Endodermal cell (in vitro differentiated cells): ENCODE data around the gene TPK1. TPM values are rescaled to one million over a fixed set of nuclear protein-coding genes. Genes with fewer than 3 reads are reported as not detected.

Experiments
- DNase-seq: peaks from one replicate; pipeline ENCODE4 v3.0.0-alpha.2; 2017
- H3K27ac ChIP-seq: 2 replicates; pipeline ENCODE4 v1.5.1; 2013; ENCODE audit warnings: mild to moderate bottlenecking, low read depth, low read length, moderate library complexity
- H3K27me3 ChIP-seq: 2 replicates; pipeline ENCODE4 v1.6.1; 2013; ENCODE audit warnings: mild to moderate bottlenecking, low read length, moderate library complexity; ENCODE audit not compliant: insufficient read depth, control insufficient read depth, poor library complexity, severe bottlenecking
- H3K36me3 ChIP-seq: 2 replicates; pipeline ENCODE4 v1.7.0; 2013; ENCODE audit warnings: mild to moderate bottlenecking, low read length, moderate library complexity; ENCODE audit not compliant: control insufficient read depth, insufficient read depth
- H3K4me1 ChIP-seq: one replicate; pipeline ENCODE4 v1.7.0; 2013; ENCODE audit warnings: low read length; ENCODE audit not compliant: control insufficient read depth, insufficient read depth
- H3K4me3 ChIP-seq: 2 replicates; pipeline ENCODE4 v1.5.1; 2013; ENCODE audit warnings: mild to moderate bottlenecking, low read length, moderate library complexity
- H3K9ac ChIP-seq: 2 replicates; pipeline ENCODE4 v1.6.1; 2013; ENCODE audit warnings: mild to moderate bottlenecking, low read length, moderate library complexity; ENCODE audit not compliant: poor library complexity, severe bottlenecking; ENCODE audit errors: extremely low read depth
- H3K9me3 ChIP-seq: 2 replicates; pipeline ENCODE4 v1.6.1; 2013; ENCODE audit warnings: mild to moderate bottlenecking, low read length, moderate library complexity; ENCODE audit not compliant: control insufficient read depth
- H3K27ac Mint-ChIP-seq: 2 replicates; pipeline ENCODE4 v1.8.0; 2020; ENCODE audit warnings: mixed read lengths
- H3K27me3 Mint-ChIP-seq: 2 replicates; pipeline ENCODE4 v1.8.0; 2021; ENCODE audit warnings: mild to moderate bottlenecking, mixed read lengths; ENCODE audit not compliant: insufficient read depth
- H3K36me3 Mint-ChIP-seq: 2 replicates; pipeline ENCODE4 v1.8.0; 2020; ENCODE audit warnings: low read depth, mixed read lengths
- H3K4me1 Mint-ChIP-seq: 2 replicates; pipeline ENCODE4 v1.8.0; 2020; ENCODE audit warnings: mixed read lengths
- H3K4me3 Mint-ChIP-seq: 2 replicates; pipeline ENCODE4 v1.8.0; 2020; ENCODE audit warnings: mild to moderate bottlenecking, moderate library complexity, mixed read lengths
- H3K9me3 Mint-ChIP-seq: 2 replicates; pipeline ENCODE4 v1.8.0; 2020; ENCODE audit warnings: mild to moderate bottlenecking, mixed read lengths
- CTCF ChIP-seq: fragments of 200-600 bp; sonication (generic); conservative IDR thresholded peaks from 2 replicates; pipeline ENCODE4 v1.5.0; 2021; ENCODE audit warnings: antibody characterized with exemption, mild to moderate bottlenecking
- WGBS, 2 experiments: methylation state at CpG; one replicate each; pipeline versions ENCODE4 v1.1.5 to v1.1.7; 2013; ENCODE audit warnings: missing lambda C conversion rate in 2 of 2, mixed read lengths in 1 of 2; ENCODE audit not compliant: insufficient coverage in 1 of 2, insufficient read length in 1 of 2; 5-methylcytosine and 5-hydroxymethylcytosine counted together
- total RNA-seq, 2 donors: library from RNA; stranded (reverse); fragmentation: NEBNext Ultra II Directional in 1 of 2; extraction: Animal tissue kit (Norgen Biotek cat#: 25700) in 1 of 2; gene quantifications; 2 replicates in 1 of 2; 3 replicates in 1 of 2; pipeline ENCODE4 v1.2.1, GENCODE V29; 2021

Gene TPK1
- total RNA-seq, 2 donors from 2014 or later: 9.7 TPM

- Histone ChIP-seq H3K27ac (no peak overlapping the region), H3K36me3 (no peaks in the 10 kb centered on the region), H3K27me3 (no peaks in the 10 kb centered on the region), H3K9ac (no peak overlapping the region), H3K9me3 (no peaks in the 10 kb centered on the region), H3K4me3 (no peak overlapping the region), H3K4me1 (no peaks in the 10 kb centered on the region)
- no peaks in the 10 kb centered on the region for H3K9me3 Mint-ChIP-seq
- WGBS, 2 experiments: 96% methylated on average over 3 of the region's 3 CpGs; no CpG with 5 or more reads in 1 of the 2 experiments
- TF ChIP-seq CTCF: no peak
- H3K4me1 Mint-ChIP-seq: no peaks in the 10 kb centered on the region
- H3K27ac Mint-ChIP-seq: no peak overlapping the region
- no peak overlapping the region for H3K4me3 Mint-ChIP-seq
- no peak for DNase-seq
- no peaks in the 10 kb centered on the region for H3K36me3 Mint-ChIP-seq
- H3K27me3 Mint-ChIP-seq: no peaks in the 10 kb centered on the region
Measured at GRCh38 chr7:144792050-144792449, 43.8 kb downstream of the TPK1 start.

GRCh38 chr7:144791488-144791887 lies 44.4 kb downstream of the TPK1 start:
- Histone ChIP-seq H3K36me3 (no peaks in the 10 kb centered on the region), H3K9me3 (no peaks in the 10 kb centered on the region), H3K4me3 (no peak overlapping the region), H3K9ac (no peak overlapping the region), H3K27ac (no peak overlapping the region), H3K27me3 (no peaks in the 10 kb centered on the region), H3K4me1 (no peaks in the 10 kb centered on the region)
- no peaks in the 10 kb centered on the region for H3K27me3 Mint-ChIP-seq
- H3K36me3 Mint-ChIP-seq: no peaks in the 10 kb centered on the region
- 90 to 91% methylated on average over 2 of the region's 2 CpGs for WGBS, 2 experiments
- H3K4me3 Mint-ChIP-seq: no peak overlapping the region
- no peak for DNase-seq
- H3K27ac Mint-ChIP-seq: no peak overlapping the region
- H3K9me3 Mint-ChIP-seq: no peaks in the 10 kb centered on the region
- TF ChIP-seq CTCF: no peak
- peaks cover 3% of the 10 kb centered on the region for H3K4me1 Mint-ChIP-seq

GRCh38 chr7:144787127-144787526 lies 48.7 kb downstream of the TPK1 start:
- Mint-ChIP-seq H3K27ac (no peak overlapping the region), H3K4me1 (peaks cover 5% of the 10 kb centered on the region), H3K9me3 (no peaks in the 10 kb centered on the region), H3K36me3 (no peaks in the 10 kb centered on the region), H3K27me3 (no peaks in the 10 kb centered on the region), H3K4me3 (no peak overlapping the region)
- H3K27ac ChIP-seq: no peak overlapping the region
- H3K36me3 ChIP-seq: no peaks in the 10 kb centered on the region
- H3K9ac ChIP-seq: no peak overlapping the region
- no peaks in the 10 kb centered on the region for H3K27me3 ChIP-seq
- peak; percentile 67 for TF ChIP-seq CTCF
- H3K9me3 ChIP-seq: no peaks in the 10 kb centered on the region
- no peak overlapping the region for H3K4me3 ChIP-seq
- WGBS, 2 experiments: 100% methylated on average over 2 of the region's 2 CpGs
- H3K4me1 ChIP-seq: no peaks in the 10 kb centered on the region
- DNase-seq: no peak
